NAMALWA (cell line): Measurements from ENCODE around the gene NPAS1.

Experiments used
- DNase-seq: peaks from one replicate; pipeline ENCODE4 v3.0.0-alpha.2; 2015; ENCODE audit warnings: low spot score

The NPAS1 gene

DNA sequence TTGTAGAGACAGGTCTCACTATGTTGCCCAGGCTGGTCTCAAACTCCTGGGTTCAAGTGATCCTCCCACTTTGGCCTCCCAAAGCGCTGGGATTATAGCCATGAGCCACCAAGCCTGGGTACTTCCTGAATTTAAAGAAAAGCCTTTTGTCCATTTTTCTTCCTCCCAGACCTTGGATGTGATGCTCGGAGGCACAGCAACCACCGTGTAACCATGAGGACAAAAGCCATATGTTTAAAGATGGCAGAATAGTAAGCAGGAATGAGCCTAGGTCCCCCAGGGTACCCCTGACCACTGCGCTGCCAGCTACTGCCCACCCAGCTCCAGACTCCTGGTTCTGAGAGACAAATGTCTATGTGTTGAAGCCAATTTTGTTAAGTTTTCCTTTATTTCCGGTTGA, 62.9 kb downstream of the NPAS1 start:
- no peak for DNase-seq

- DNase-seq: no peak
Measured at GRCh38 chr19:47084879-47085439, 65.3 kb downstream of the NPAS1 start.

GRCh38 chr19:47086280-47086679, 66.6 kb downstream of the NPAS1 start:
- DNase-seq: no peak

GRCh38 chr19:47089767-47090350, 70.2 kb downstream of the NPAS1 start:
- no peak for DNase-seq

- no peak for DNase-seq
Measured at GRCh38 chr19:47093254-47093653, 73.6 kb downstream of the NPAS1 start.

DNA sequence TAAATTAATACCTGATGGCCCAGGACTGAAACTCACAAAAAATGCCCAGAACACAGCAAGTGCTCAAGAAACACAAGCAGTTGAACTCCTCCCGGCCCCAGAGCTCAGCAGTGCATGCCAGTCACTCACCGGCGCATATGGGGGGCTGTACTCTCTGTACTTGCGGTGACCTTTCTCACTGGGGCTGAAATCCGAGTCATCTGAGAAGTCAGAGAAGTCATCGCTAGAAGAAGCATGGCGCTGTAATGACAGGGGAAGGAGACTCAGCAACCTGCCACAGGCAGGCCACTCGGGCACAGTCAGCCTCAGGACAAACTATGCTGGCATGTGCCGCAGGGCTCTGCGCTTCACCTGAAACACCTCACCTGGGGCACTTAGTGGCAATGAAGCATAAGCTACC, 74.2 kb downstream of the NPAS1 start:
- DNase-seq: no peak

DNA sequence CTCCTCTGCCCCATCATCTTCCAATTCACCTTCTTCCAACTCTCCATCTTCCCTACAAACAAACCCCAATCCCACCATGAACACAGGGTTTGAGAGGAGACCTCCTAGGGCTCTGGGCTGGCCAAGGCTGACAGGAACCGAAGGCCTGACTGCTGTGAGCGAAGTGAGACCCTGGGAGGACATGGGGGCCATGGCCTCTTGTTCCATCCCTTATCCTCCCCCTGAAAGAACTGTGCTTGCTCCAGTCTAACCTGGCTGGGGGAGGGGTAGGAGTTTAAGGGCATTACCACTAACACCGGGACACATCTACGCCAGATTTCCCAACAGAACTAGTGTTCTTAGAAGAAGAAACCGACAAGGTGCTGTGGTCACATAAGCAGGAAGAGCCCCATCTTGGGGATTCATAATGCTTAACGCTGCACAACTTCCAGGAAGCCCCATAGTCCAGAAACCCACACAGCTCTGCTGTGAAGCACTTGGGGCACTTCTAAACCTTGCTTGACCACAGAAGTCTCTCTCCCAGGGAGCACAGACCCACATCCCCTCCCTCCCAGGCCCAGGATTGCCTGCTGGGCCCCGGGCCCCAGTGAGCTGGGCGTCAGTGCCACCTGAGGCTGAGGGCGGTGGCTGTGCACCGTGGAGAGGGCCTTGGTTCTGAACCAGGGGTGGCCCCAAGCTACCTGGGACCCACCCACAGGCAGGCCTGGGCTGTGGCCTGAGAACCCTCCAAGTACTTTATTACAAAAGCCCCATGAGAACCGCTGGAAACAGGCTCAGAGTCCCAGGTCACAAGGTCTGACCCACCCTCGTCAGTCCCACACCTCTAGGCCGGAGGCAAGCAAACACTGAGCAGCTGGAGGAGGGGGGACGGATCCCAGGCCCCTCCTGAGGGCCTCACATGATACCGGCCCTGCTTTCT, 75.2 kb downstream of the NPAS1 start:
- no peak for DNase-seq
